Cardiac fibroblast (primary cell): ENCODE measurements around the gene PCDHGC4.

ENCODE experiments used
- DNase-seq, 2 donors: peaks; one replicate each; pipeline versions ENCODE4 v3.0.0 to v3.0.0-alpha.2; 2010; ENCODE audit warnings: low read depth in 2 of 2
- H3K4me3 ChIP-seq, 2 donors: replicated peaks in 1 of 2; 1 replicate in 1 of 2; 2 replicates in 1 of 2; pipeline ENCODE4 v1.5.1; 2011; ENCODE audit warnings: low read depth in 2 of 2, low read length in 2 of 2, mild to moderate bottlenecking in 2 of 2, moderate library complexity in 1 of 2
- CTCF ChIP-seq: IDR thresholded peaks from one replicate; pipeline ENCODE4 v1.5.1; 2011; ENCODE audit warnings: low read depth, mild to moderate bottlenecking, low read length, inconsistent platforms

The PCDHGC4 gene

DNA sequence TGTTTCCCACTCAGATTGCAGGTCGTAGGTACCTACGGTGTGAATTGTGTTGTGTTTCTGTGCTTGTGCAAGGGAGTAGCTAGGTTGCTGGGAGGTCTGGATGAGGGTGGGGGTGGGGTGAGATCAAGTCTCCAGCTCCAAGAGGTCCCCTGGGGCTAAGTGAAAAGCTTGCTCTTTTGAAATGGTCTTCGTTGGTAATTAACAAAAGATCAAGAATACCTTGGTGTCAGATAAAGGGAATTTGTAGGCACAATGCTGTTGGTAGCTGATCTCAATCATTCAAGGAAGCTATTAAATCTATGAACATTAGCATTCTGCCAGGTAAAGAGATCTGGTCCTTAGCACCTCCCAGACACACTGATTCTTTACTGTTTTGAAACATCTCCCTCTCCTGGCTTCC is 928 bp upstream of the PCDHGC4 start:
- TF ChIP-seq CTCF = no peak
- DNase-seq = no peak
- no peak overlapping the region for H3K4me3 ChIP-seq

DNA sequence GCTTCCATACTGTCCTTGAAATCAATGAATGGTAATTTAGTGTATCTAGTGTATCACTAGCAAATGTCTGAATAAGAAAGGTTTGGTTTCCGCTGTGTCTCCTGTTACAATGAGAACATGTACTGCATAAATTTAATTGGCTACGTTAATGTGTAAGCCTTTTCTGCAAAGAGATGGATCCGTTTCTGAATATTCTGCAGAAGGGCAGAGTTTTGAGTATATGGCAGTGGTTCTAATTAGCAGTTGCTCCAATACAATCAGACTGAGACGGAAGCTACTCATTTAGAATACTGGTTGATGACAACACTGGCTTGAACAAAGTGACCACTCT is 555 bp upstream of the PCDHGC4 start:
- DNase-seq = no peak
- H3K4me3 ChIP-seq = no peak overlapping the region
- TF ChIP-seq CTCF = no peak

- DNase-seq = no peak
- TF ChIP-seq CTCF = no peak
- H3K4me3 ChIP-seq = peak overlapping the region in 1 of 2 donors; percentile 25
Observed at GRCh38 chr5:141485321-141486055, 658 bp downstream of the PCDHGC4 start.

DNA sequence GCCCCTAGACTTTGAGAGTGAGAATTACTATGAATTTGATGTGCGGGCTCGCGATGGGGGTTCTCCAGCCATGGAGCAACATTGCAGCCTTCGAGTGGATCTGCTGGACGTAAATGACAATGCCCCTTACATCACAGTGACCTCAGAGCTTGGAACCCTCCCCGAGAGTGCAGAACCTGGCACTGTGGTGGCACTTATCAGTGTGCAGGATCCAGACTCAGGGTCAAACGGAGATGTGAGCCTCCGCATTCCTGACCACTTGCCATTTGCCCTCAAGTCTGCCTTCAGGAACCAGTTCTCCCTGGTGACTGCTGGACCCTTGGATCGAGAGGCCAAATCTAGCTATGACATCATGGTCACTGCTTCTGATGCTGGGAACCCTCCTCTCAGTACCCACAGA is 1.3 kb downstream of the PCDHGC4 start:
- no peak overlapping the region for H3K4me3 ChIP-seq
- no peak for TF ChIP-seq CTCF
- DNase-seq = no peak

DNA sequence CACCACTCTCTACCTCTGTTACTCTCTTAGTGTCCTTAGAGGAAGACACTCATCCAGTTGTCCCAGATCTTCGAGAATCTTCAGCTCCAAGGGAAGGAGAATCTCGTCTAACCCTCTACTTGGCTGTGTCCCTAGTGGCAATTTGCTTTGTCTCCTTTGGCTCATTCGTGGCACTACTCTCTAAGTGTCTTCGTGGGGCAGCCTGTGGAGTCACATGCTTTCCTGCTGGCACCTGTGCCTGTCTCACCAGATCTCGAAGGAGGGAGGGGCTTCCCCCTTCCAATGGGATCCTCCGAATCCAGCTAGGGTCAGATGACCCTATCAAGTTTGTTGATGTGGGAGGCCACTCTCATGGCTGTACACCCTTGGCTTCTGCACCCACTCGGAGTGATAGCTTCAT is 2.3 kb downstream of the PCDHGC4 start:
- no peak overlapping the region for H3K4me3 ChIP-seq
- no peak for DNase-seq

GRCh38 chr5:141488591-141489561 is 4.0 kb downstream of the PCDHGC4 start, which contains the start of gene PCDHGC5:
TSS of gene PCDHGC5 (plus strand) at chr5:141489081. CDS start at chr5:141489241, 160 bp downstream.
- peak; percentile 60 to 79 for DNase-seq
- no peak for TF ChIP-seq CTCF
- peak within 1 kb of the TSS in 1 of 2 donors; percentile 10 for H3K4me3 ChIP-seq

More for the DNA sequence above, 2.3 kb downstream of the PCDHGC4 start:
- TF ChIP-seq CTCF = no peak
